Fibroblast of villous mesenchyme (primary cell): ENCODE data around the gene PRDM15. TPM values are rescaled to one million over a fixed set of nuclear protein-coding genes. Genes with fewer than 3 reads are reported as not detected.

Source experiments
- DNase-seq: peaks from one replicate; pipeline ENCODE4 v3.0.0-alpha.2; 2010; ENCODE audit warnings: low read depth
- H3K4me3 ChIP-seq: 2 replicates; pipeline ENCODE4 v1.5.1; 2011; ENCODE audit warnings: low read depth, mild to moderate bottlenecking, low read length
- CTCF ChIP-seq: IDR thresholded peaks from 2 replicates; pipeline ENCODE4 v1.5.1; 2012; ENCODE audit warnings: low read depth, mild to moderate bottlenecking, low read length; ENCODE audit not compliant: insufficient read depth
- total RNA-seq: library from RNA; depleted of rRNA; stranded (reverse); fragments of >200 nt; gene quantifications from 2 replicates; pipeline ENCODE4 v1.2.3, GENCODE V29; 2012

Gene PRDM15
- total RNA-seq, 1 donor, result 5.2 TPM

DNA sequence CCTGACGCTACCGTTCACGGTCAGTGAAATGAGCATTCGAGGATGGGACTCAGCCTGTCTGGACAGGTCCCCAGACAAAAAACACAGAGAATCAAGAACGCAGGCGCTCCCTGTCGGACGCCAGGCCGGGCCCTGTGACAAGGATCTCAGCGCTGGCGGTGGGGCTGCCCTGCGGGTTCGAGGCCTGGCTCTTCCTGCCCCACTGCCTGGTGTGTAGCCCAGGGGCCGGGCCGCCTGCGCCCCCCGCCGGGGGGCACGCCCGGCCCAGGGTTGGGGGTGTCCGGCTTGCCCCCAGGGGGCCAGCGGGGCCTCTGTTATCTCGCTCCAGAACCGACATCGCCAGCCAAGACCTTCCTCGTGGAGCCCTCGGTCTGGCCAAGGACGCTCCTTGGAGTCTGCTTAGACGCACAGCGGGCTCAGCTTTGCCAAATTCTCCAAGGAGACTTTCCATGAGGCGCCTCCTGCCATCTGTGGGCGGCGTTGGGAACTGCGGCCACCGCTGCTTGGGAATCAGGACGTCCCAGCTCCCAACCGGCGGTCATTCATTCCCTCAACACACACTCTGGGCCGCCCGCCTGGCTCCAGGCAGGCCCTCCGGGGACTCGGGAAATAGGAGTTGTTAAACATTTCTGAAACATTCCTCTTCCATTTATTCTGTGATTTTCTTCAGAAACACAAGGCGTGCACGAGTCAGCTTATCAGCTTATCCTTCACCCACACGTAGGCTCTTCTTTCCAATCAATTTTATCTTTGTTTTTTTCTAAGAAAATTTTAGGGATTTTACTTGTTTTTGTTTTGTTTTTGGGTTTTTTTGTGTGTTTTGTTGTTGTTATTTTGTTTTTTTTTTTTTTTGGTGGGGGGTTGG lies 101.0 kb downstream of the PRDM15 start:
- DNase-seq, result peak; percentile 82
- TF ChIP-seq CTCF, result peak; percentile 95
- no peak overlapping the region for H3K4me3 ChIP-seq

DNA sequence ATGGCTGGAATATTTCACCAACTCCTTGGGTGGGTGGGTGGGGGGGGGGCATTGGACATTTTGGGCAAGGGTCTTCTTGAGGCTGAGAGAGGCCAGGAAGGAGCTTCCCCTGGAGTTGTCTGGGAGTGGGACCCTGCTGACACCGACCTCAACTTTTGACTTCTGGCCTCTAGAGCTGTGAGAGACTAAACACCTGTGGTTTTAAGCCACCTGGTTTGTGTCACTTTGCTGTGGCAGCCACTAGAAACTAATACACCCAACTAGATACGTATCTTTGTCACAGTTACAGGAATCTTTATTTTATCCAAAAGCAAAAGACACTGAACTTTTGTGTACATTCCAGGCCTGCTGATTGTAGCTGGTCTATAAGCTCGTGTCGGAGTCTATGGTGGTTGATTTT lies 102.4 kb downstream of the PRDM15 start:
- DNase-seq, result no peak
- TF ChIP-seq CTCF, result no peak
- no peak overlapping the region for H3K4me3 ChIP-seq

- no peak for TF ChIP-seq CTCF
- no peak overlapping the region for H3K4me3 ChIP-seq
- no peak for DNase-seq
Observed at GRCh38 chr21:41775149-41775472, 104.0 kb downstream of the PRDM15 start.

GRCh38 chr21:41774467-41775148 lies 104.5 kb downstream of the PRDM15 start:
- TF ChIP-seq CTCF, result no peak
- DNase-seq, result no peak
- H3K4me3 ChIP-seq, result no peak overlapping the region

GRCh38 chr21:41772351-41773080 lies 106.6 kb downstream of the PRDM15 start:
- no peak for TF ChIP-seq CTCF
- DNase-seq, result no peak

DNA sequence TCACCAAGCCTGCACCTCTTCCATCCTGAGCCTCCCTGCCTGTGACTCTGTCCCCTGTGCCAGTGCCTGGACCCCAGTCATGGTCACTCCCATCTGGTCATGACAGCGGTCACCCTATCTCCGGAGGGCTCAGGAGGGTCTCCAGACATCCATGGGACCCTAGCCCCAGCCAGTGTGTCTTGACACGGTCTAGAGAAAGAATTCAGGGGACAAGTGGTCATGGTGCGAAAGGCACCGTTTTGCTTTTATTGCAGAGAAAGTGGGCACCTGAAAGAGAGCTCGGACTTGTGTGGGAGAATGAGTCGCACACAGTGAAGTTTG lies 107.6 kb downstream of the PRDM15 start:
- no peak for TF ChIP-seq CTCF

More at GRCh38 chr21:41772351-41773080, 106.6 kb downstream of the PRDM15 start:
- no peak overlapping the region for H3K4me3 ChIP-seq

More for the DNA sequence above, 107.6 kb downstream of the PRDM15 start:
- DNase-seq, result no peak
- H3K4me3 ChIP-seq, result no peak overlapping the region
